Sigmoid colon (tissue), 7 donors: Measurements from ENCODE around the gene TEP1. TPM values are rescaled to one million over a fixed set of nuclear protein-coding genes. Genes with fewer than 3 reads are reported as not detected.
"Not testable (repeated sequence)": the region's sequence is repeated elsewhere in the genome, so short reads cannot be mapped to it uniquely, and the experiment has no call there.

Experiments
- DNase-seq: peaks from one replicate; pipeline ENCODE4 v3.0.0-alpha.2; 2019
- H3K27ac ChIP-seq, 4 donors: fragments of 200-600 bp; sonication (generic); one replicate each; pipeline ENCODE4 v1.5.1; 2016 to 2019; ENCODE audit warnings: mild to moderate bottlenecking in 1 of 4
- H3K27me3 ChIP-seq, 3 donors: fragments of 200-600 bp; sonication (generic); one replicate each; pipeline ENCODE4 v1.5.1; 2019; ENCODE audit warnings: mild to moderate bottlenecking in 1 of 3
- H3K36me3 ChIP-seq, 4 donors: fragments of 200-600 bp; sonication (generic); one replicate each; pipeline ENCODE4 v1.5.1; 2016 to 2019
- H3K4me1 ChIP-seq, 4 donors: fragments of 200-600 bp; sonication (generic); one replicate each; pipeline ENCODE4 v1.5.1; 2017 to 2019
- H3K4me3 ChIP-seq, 4 donors: fragments of 200-600 bp; sonication (generic); one replicate each; pipeline ENCODE4 v1.5.1; 2017 to 2019; ENCODE audit warnings: mild to moderate bottlenecking in 2 of 4, moderate library complexity in 1 of 4
- H3K9me3 ChIP-seq, 4 donors: fragments of 200-600 bp in 3 of 4; sonication (generic) in 3 of 4; one replicate each; pipeline versions ENCODE4 v1.5.1 to v1.6.1; 2013 to 2019
- CTCF ChIP-seq, 4 experiments: fragments of 450-650 bp in 3 of 4; fragments of 200-600 bp in 1 of 4; IDR thresholded peaks; one replicate each; pipeline ENCODE4 v1.5.1; 2016 to 2019; ENCODE audit warnings: antibody characterized with exemption in 4 of 4, mild to moderate bottlenecking in 3 of 4, moderate library complexity in 2 of 4
- EP300 ChIP-seq, 4 donors: sonication (generic); formaldehyde crosslinking; IDR thresholded peaks; one replicate each; pipeline ENCODE4 v1.6.1; 2017; ENCODE audit warnings: antibody characterized with exemption in 4 of 4
- POLR2A ChIP-seq, 2 donors: fragments of 450-650 bp; IDR thresholded peaks; one replicate each; pipeline ENCODE4 v1.6.1; 2016; ENCODE audit warnings: antibody characterized with exemption in 2 of 2, mild to moderate bottlenecking in 2 of 2, moderate library complexity in 2 of 2
- POLR2AphosphoS5 ChIP-seq, 4 donors: sonication (generic); formaldehyde crosslinking; IDR thresholded peaks; one replicate each; pipeline ENCODE4 v1.6.1; 2017; ENCODE audit warnings: antibody characterized with exemption in 4 of 4
- WGBS, 2 donors: extraction: QIAGEN DNeasy Blood & Tissue Kit; methylation state at CpG; one replicate each; pipeline ENCODE4 v1.1.7; 2013; 5-methylcytosine and 5-hydroxymethylcytosine counted together
- intact Hi-C: fragments of 100-400 bp; cut with DNase I; formaldehyde crosslinking; loops from one replicate; pipeline ENCODE4 v1.15.1; 2023
- polyA plus RNA-seq, 3 donors: library from polyadenylated mRNA; stranded (reverse); fragments of 200-250 nt; gene quantifications; one replicate each; pipeline ENCODE4 v1.2.3, GENCODE V29; 2013
- total RNA-seq, 4 donors: library from RNA; depleted of rRNA; stranded (reverse); fragments of >200 nt; gene quantifications; one replicate each; pipeline ENCODE4 v1.1.0, GENCODE V29; 2016
- donor health status: healthy with polysubstance abuse.
- donor health status: Bipolar disorder and iron deficiency.
- donor health status: healthy.

Gene TEP1
- total and polyA plus RNA-seq, 7 donors: 12.7 to 43.7 (median 22.9) TPM

- Histone ChIP-seq H3K4me3 (no peak overlapping the region), H3K27ac (peak overlapping the region in 2 of 4 donors; percentile 92), H3K27me3 (no peaks in the 10 kb centered on the region), H3K4me1 (peaks cover 0 to 50% (median 39%) of the 10 kb centered on the region in 4 donors), H3K36me3 (peaks cover 31 to 43% (median 35%) of the 10 kb centered on the region in 4 donors), H3K9me3 (no peaks in the 10 kb centered on the region)
- no peak for DNase-seq
- 82 to 84% methylated on average over 13 of the region's 13 CpGs for WGBS, 2 donors
- intact Hi-C loops: loop anchor here (5.0 kb wide), 1 partner anchor 130 kb away; no protein-coding TSS in a partner anchor
- TF ChIP-seq POLR2AphosphoS5 (IDR thresholded peaks at IDR 0.05) (no peak), POLR2A (IDR thresholded peaks at IDR 0.05) (no peak), EP300 (IDR thresholded peaks at IDR 0.05) (no peak)
These were observed 43.7 kb upstream of the TEP1 start for GRCh38 chr14:20456971-20457370.

- DNase-seq: peak; percentile 74
- intact Hi-C loops: loop anchor here (2.0 to 5.0 kb wide), 3 partner anchors 43 to 128 kb away; partner anchors contain the start of genes PARP2 and TEP1
- peaks cover 0 to 48% (median 36%) of the 10 kb centered on the region in 4 donors for H3K4me1 ChIP-seq
- WGBS, 2 donors: 0 to 1% methylated on average over 39 of the region's 39 CpGs
- H3K27ac ChIP-seq: peak overlapping the region; percentile 90 to 93 (median 92)
- peak overlapping the region; percentile 53 to 72 (median 66) for H3K4me3 ChIP-seq
- peaks cover 34 to 56% (median 43%) of the 10 kb centered on the region in 4 donors for H3K36me3 ChIP-seq
- no peaks in the 10 kb centered on the region for H3K27me3 ChIP-seq
- TF ChIP-seq EP300 (IDR thresholded peaks at IDR 0.05): no peak
- no peak for TF ChIP-seq POLR2A (IDR thresholded peaks at IDR 0.05)
- TF ChIP-seq CTCF (IDR thresholded peaks at IDR 0.05): no peak
- no peak for TF ChIP-seq POLR2AphosphoS5 (IDR thresholded peaks at IDR 0.05)
- no peaks in the 10 kb centered on the region for H3K9me3 ChIP-seq
These were observed 42.3 kb upstream of the TEP1 start for GRCh38 chr14:20455355-20456300.

- H3K9me3 ChIP-seq: no peaks in the 10 kb centered on the region
- 0% methylated on average over 56 of the region's 56 CpGs for WGBS, 2 donors
- peak within 1 kb of the TSS; percentile 90 to 93 (median 92) for H3K27ac ChIP-seq
- H3K4me1 ChIP-seq: peaks cover 0 to 39% (median 27%) of the 10 kb centered on the region in 4 donors
- no peaks in the 10 kb centered on the region for H3K27me3 ChIP-seq
- peak in 3 of 4 donors; percentile 93 to 98 (median 96) for TF ChIP-seq POLR2AphosphoS5 (IDR thresholded peaks at IDR 0.05)
- peak in 1 of 4 donors; percentile 3 for TF ChIP-seq EP300 (IDR thresholded peaks at IDR 0.05)
- no peak for TF ChIP-seq CTCF (IDR thresholded peaks at IDR 0.05)
- peak; percentile 81 to 82 for TF ChIP-seq POLR2A (IDR thresholded peaks at IDR 0.05)
- intact Hi-C loops: loop anchor here (2.0 to 5.0 kb wide), 3 partner anchors 42 to 127 kb away; partner anchors contain the start of genes PARP2 and TEP1
- H3K36me3 ChIP-seq: peaks cover 42 to 64% (median 50%) of the 10 kb centered on the region in 4 donors
- DNase-seq: peak; percentile 99
- H3K4me3 ChIP-seq: peak within 1 kb of the TSS; percentile 53 to 72 (median 66)
These were observed 41.4 kb upstream of the TEP1 start, which contains the start of the genes APEX1 and OSGEP for GRCh38 chr14:20454516-20455354. Gene APEX1, plus strand, starts transcription at chr14:20455226. Its CDS starts 420 bp downstream, at chr14:20455646. Gene OSGEP, minus strand, starts transcription at chr14:20454812. Its CDS starts 129 bp downstream, at chr14:20454683.

- H3K27me3 ChIP-seq, DNase-seq, intact Hi-C loops, H3K9me3 ChIP-seq, H3K27ac ChIP-seq, H3K4me3 ChIP-seq: not testable (repeated sequence)
- H3K4me1 ChIP-seq: peaks cover 0 to 27% (median 22%) of the 10 kb centered on the region in 4 donors
- 92 to 95% methylated on average over 8 of the region's 8 CpGs for WGBS, 2 donors
- H3K36me3 ChIP-seq: peaks cover 44 to 64% (median 50%) of the 10 kb centered on the region in 4 donors
These were observed 39.5 kb upstream of the TEP1 start for GRCh38 chr14:20452831-20453230.

- intact Hi-C loops: no loop called here
- Histone ChIP-seq H3K27ac (no peak overlapping the region), H3K9me3 (no peaks in the 10 kb centered on the region), H3K4me1 (no peaks in the 10 kb centered on the region), H3K36me3 (peaks cover 37 to 68% (median 51%) of the 10 kb centered on the region in 4 donors), H3K27me3 (no peaks in the 10 kb centered on the region), H3K4me3 (no peak overlapping the region)
- DNase-seq: no peak
- WGBS, 2 donors: 96 to 97% methylated on average over 5 of the region's 5 CpGs
- TF ChIP-seq EP300 (IDR thresholded peaks at IDR 0.05) (no peak), POLR2AphosphoS5 (IDR thresholded peaks at IDR 0.05) (no peak), CTCF (IDR thresholded peaks at IDR 0.05) (no peak), POLR2A (IDR thresholded peaks at IDR 0.05) (no peak)
These were observed 33.6 kb upstream of the TEP1 start for GRCh38 chr14:20446889-20447288.

GRCh38 chr14:20443650-20444049 lies 30.3 kb upstream of the TEP1 start:
- intact Hi-C loops, H3K4me1 ChIP-seq, H3K4me3 ChIP-seq, H3K27ac ChIP-seq, H3K27me3 ChIP-seq, DNase-seq, H3K9me3 ChIP-seq: not testable (repeated sequence)
- peaks cover 18 to 35% (median 26%) of the 10 kb centered on the region in 4 donors for H3K36me3 ChIP-seq
- WGBS, 2 donors: 91 to 94% methylated on average over 2 of the region's 4 CpGs
